GM11168 (cell line): ENCODE data around the gene SFTPD.

Experiments used
- in situ Hi-C: fragments of 300-500 bp; cut with MboI; formaldehyde crosslinking; loops from one replicate; pipeline ENCODE4 v1.12.0; 2022; ENCODE audit warnings: low sequenced_read_pairs; ENCODE audit not compliant: unreplicated experiment

Gene SFTPD

GRCh38 chr10:79946271-79947082, 2.4 kb downstream of the SFTPD start:
- in situ Hi-C loops = loop anchor here (25.0 kb wide), 2 partner anchors 134 to 384 kb away; partner anchors contain the start of gene SFTPA2

- in situ Hi-C loops = loop anchor here (25.0 kb wide), 2 partner anchors 132 to 382 kb away; partner anchors contain the start of gene SFTPA2
Measured at GRCh38 chr10:79944428-79945395, 4.2 kb downstream of the SFTPD start.

GRCh38 chr10:79943871-79944270, 5.0 kb downstream of the SFTPD start:
- in situ Hi-C loops = loop anchor here (25.0 kb wide), 2 partner anchors 132 to 382 kb away; partner anchors contain the start of gene SFTPA2

- in situ Hi-C loops = loop anchor here (25.0 kb wide), 2 partner anchors 130 to 380 kb away; partner anchors contain the start of gene SFTPA2
Measured at GRCh38 chr10:79942261-79943185, 6.4 kb downstream of the SFTPD start.

- in situ Hi-C loops = loop anchor here (25.0 kb wide), 2 partner anchors 129 to 379 kb away; partner anchors contain the start of gene SFTPA2
Measured at GRCh38 chr10:79941585-79942210, 7.2 kb downstream of the SFTPD start.

- in situ Hi-C loops = loop anchor here (25.0 kb wide), 2 partner anchors 129 to 379 kb away; partner anchors contain the start of gene SFTPA2
Measured at GRCh38 chr10:79941146-79941545, 7.8 kb downstream of the SFTPD start.

- in situ Hi-C loops = loop anchor here (25.0 kb wide), 2 partner anchors 128 to 378 kb away; partner anchors contain the start of gene SFTPA2
Measured at GRCh38 chr10:79940431-79940830, 8.5 kb downstream of the SFTPD start.

- in situ Hi-C loops = loop anchor here (25.0 kb wide), 2 partner anchors 128 to 378 kb away; partner anchors contain the start of gene SFTPA2
Measured at GRCh38 chr10:79939969-79940368, 8.9 kb downstream of the SFTPD start.

- in situ Hi-C loops = loop anchor here (25.0 kb wide), 2 partner anchors 127 to 377 kb away; partner anchors contain the start of gene SFTPA2
Measured at GRCh38 chr10:79938728-79939406, 10.0 kb downstream of the SFTPD start.

GRCh38 chr10:79937701-79938151, 11.2 kb downstream of the SFTPD start:
- in situ Hi-C loops = loop anchor here (25.0 kb wide), 2 partner anchors 125 to 375 kb away; partner anchors contain the start of gene SFTPA2

GRCh38 chr10:79936625-79937615, 12.0 kb downstream of the SFTPD start:
- in situ Hi-C loops = loop anchor here (25.0 kb wide), 2 partner anchors 125 to 375 kb away; partner anchors contain the start of gene SFTPA2

- in situ Hi-C loops = loop anchor here (25.0 kb wide), 2 partner anchors 122 to 372 kb away; partner anchors contain the start of gene SFTPA2
Measured at GRCh38 chr10:79933961-79934360, 14.9 kb downstream of the SFTPD start.

GRCh38 chr10:79932841-79933379, 16.0 kb downstream of the SFTPD start:
- in situ Hi-C loops = loop anchor here (25.0 kb wide), 2 partner anchors 121 to 371 kb away; partner anchors contain the start of gene SFTPA2

- in situ Hi-C loops = loop anchor here (25.0 kb wide), 2 partner anchors 120 to 370 kb away; partner anchors contain the start of gene SFTPA2
Measured at GRCh38 chr10:79932307-79932706, 16.6 kb downstream of the SFTPD start.

GRCh38 chr10:79930751-79931150, 18.2 kb downstream of the SFTPD start:
- in situ Hi-C loops = loop anchor here (25.0 kb wide), 2 partner anchors 118 to 368 kb away; partner anchors contain the start of gene SFTPA2

- in situ Hi-C loops = loop anchor here (25.0 kb wide), 2 partner anchors 118 to 368 kb away; partner anchors contain the start of gene SFTPA2
Measured at GRCh38 chr10:79930267-79930666, 18.6 kb downstream of the SFTPD start.
